Stimulated activated CD8-positive, alpha-beta memory T cell treated with anti-CD3 and anti-CD28 coated beads, Interleukin-12 subunit alpha, Interleukin-12 subunit beta, amount 100 ng/mL, for 24 hours (primary cell): ENCODE results near the gene MFSD1.
"Not testable (repeated sequence)": the region's sequence is repeated elsewhere in the genome, so short reads cannot be mapped to it uniquely, and the experiment has no call there.

Experiments
- DNase-seq: peaks from one replicate; pipeline ENCODE4 v3.0.0-alpha.2; 2020; ENCODE audit errors: extremely low read depth

MFSD1 gene

DNA sequence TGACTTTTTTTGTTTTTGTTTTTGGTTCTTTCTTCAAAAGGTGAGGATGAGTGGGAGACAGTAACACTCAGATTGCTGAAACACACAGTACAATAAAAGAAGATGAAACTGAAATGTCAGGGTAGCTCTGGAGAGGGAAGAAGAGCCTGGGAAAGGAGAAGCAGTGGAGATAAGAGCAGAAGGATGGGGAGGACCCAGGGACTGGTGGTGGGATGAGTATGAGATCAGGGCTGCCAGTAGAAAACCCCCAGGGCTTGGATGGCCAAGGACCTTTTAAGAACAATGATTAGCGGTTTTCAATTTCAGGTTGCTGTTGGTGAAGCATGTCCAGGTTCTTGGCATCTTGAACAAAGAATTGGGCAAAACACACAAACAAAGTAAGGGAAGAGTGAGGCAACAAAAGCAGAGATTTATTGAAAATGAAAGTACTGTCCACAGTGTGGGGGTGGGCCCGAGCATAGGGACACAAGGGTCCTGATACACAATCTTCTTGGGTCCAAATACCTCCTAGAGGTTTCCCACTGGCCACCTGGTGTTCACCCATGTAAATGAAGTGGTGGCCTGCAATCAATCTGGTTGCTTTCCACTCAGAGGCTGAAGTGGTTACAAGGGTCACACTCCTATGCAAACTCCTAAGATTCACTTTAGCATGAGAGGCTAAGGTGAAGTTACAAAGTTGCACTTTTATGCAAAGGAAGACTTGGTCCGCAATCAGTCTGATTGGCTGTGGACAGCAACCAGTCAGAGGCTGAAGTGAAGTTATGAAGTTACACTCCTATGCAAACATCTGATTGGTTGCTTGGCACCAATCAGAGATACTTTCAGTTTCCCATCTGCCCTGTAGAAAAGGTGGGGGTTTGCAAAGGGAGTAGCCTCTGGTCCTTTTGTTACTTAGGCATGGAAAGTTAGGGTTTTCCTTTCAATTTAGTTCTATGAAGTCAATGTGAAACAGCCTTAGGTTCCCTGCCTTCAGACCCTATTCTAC lies 26.1 kb upstream of the MFSD1 start:
- DNase-seq = no peak

- no peak for DNase-seq
Observed at GRCh38 chr3:158776531-158776930, 25.3 kb upstream of the MFSD1 start.

DNA sequence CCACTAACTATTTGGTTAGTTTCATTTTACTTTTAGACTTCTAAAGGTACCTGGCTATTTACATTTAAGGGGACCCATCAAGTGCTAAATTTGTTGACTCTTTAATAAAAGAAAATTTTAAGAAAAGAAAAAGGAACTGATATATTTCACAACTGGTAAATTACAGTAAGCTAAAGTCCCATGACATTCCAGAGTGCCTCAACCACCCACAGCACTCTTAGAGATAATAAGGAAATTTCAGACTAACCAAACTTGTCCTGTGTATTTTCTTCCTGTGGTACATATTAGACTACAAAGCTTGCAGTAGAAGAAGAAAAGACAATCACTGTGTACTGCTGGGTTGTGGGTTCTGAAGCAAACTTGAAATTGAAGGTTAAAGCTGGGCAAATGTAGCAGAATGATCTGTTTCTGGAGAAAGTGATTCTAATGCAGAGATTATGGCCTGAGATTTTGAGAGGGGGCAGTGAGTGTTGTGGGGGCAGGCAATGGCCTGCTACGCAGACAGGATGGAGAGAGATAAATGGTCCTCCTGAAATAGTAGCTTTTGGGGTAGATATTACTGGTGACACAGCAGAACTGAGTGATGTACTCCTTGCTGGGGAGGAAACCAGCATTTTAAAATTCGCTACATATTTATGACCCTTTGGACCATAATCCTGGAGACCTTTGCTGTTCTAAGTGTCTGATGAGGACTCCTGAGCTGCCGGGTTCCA lies 24.5 kb upstream of the MFSD1 start:
- DNase-seq = no peak

GRCh38 chr3:158780766-158781165 lies 21.1 kb upstream of the MFSD1 start:
- no peak for DNase-seq

DNA sequence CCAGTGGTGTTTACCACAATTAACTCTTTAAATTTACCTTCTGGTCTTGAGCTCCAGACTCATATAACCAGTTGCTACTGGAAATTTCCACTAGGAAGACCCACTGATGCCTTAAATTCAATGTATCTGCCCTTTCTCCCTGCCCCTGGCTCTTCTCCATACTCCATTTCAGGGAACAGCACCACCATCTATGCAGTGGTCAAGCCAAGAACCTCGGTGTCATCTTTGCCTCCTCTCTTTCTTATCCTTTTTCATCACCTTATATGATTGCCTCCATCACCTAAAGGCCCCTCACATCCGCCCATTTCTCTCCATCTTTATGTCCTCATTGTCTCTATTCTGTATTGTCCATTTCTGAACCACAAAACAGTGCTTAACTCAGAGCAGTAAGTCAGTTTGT lies 20.7 kb upstream of the MFSD1 start:
- DNase-seq = no peak

DNA sequence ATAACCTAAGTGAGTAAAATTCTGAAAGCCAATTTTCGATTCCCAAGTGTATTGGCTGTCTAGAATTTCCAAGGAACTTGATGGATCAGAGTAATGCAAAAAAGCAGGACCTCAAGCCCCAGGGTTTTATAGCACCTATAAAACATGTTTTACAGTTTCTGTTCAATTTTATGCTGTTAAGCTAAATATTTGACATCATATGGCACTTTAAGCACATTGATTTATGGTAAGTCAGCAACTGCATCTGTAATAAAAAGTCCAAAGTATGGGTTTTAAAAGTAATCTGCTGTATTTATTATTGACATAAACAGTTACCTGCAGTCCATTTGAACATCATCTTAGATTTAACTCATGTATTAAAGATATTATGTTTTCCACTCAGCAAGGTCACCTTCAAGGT lies 20.0 kb upstream of the MFSD1 start:
- DNase-seq = no peak

GRCh38 chr3:158782283-158782989 lies 19.4 kb upstream of the MFSD1 start:
- no peak for DNase-seq

GRCh38 chr3:158783051-158783450 lies 18.8 kb upstream of the MFSD1 start:
- DNase-seq = no peak

DNA sequence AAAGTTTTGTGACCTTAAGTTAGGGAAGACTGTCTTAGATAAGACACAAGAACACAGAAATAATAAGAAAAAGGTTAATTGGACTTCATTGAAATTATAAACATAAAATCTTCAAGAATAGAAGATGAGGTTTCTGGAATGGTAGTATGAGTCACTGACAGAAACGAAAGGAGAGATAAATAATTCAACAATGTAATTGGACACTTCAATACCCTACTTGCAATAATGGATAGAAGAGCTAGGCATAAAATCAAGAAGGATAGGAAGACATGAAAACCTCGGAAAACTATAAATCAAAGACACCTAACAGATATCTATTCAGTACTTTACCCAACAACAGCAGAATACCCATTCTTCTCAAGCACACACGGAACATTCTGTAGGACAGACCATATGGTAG lies 15.9 kb upstream of the MFSD1 start:
- DNase-seq = no peak

GRCh38 chr3:158788446-158788845 lies 13.4 kb upstream of the MFSD1 start:
- no peak for DNase-seq

- no peak for DNase-seq
Observed at GRCh38 chr3:158789592-158789991, 12.3 kb upstream of the MFSD1 start.

DNA sequence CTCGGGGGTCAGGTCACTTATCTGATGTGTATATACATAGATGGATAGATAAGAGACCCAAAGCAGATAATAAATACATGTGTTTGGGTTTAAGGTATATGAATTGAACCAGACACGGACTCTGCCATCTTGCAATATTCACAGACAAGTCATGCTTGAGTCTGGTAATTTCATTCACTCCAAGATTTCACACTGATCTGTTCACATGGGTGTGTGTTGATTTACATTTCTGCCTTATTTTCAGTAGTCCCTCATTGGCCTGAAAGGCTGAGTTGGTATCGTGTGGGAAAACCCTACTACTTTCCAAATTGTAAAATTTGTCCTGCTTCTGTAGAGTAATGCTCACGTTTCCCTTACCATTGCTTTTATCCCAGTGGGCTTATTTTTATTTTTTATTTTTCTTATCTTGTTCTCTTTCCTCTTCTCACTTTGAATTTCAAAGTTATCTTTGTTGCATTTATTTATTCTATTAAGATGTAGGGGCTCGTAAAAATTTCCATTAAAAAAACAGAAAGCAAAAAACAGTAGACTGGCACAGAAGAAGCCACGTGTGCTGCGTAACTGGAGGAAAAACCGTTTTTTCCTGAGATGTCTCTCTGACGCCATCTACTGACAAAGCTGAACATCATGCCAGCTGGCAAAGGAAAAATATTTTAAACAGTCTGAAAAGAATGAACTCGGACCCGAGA lies 10.8 kb upstream of the MFSD1 start:
- DNase-seq = no peak

DNA sequence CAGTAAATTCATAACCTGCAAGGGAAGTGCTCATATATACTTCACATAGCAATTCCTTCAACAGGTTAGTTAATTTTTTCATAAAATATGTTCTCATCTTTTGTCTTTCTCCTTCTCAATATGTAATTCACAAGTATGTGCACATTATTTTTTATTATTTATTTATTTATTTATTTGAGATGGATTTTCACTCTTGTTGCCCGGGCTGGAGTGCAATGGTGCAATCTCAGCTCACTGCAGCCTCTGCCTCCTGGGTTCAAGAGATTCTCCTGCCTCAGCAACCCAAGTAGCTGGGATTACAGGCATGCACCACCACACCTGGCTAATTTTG lies 10.3 kb upstream of the MFSD1 start:
- not testable (repeated sequence) for DNase-seq

- DNase-seq = no peak
Observed at GRCh38 chr3:158792709-158793108, 9.1 kb upstream of the MFSD1 start.

- no peak for DNase-seq
Observed at GRCh38 chr3:158794206-158794605, 7.6 kb upstream of the MFSD1 start.

- no peak for DNase-seq
Observed at GRCh38 chr3:158794936-158795518, 6.8 kb upstream of the MFSD1 start.

GRCh38 chr3:158801201-158801600 lies 653 bp upstream of the MFSD1 start:
- DNase-seq = no peak

DNA sequence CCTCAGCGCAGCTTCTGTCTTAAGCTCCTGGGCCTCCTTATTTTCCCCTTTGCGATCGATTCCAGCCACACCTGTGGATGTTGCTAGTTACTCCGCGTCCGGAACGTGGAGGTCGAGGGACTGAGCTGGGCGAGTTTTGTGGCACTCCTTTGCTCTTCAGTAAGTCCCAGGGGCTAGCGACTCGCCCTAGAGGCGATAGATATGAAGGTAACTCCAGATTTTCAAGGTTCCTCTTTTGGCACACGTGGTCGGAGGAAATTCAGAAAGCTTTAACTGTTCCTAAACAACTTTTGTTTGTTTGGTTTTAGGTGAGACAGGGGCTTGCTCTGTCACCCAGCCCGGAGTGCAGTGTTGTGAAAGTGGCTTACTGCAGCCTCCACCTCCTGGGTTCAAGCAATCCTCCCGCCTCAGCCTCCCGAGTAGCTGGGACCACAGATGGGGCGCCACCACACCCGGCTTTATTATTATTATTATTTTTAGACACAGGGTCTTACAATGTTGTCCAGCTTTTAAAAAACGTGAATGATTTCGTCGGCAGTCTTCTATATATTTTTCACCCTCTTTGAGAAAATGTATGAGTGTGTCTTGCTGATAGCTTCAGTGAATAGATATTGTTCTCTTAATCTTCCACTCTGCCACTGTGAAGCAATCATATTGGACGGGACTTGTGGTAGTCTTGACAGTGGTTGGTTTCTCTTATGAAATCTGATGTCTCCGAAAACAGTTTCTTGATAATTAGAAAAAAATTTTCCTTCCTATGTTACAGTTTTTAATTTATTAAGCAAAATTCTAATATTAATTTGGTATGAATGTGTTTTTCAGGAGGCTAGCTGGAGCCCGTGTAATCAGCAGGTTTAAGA lies 785 bp downstream of the MFSD1 start:
- DNase-seq = no peak

GRCh38 chr3:158804441-158804840 lies 2.6 kb downstream of the MFSD1 start:
- DNase-seq = no peak

DNA sequence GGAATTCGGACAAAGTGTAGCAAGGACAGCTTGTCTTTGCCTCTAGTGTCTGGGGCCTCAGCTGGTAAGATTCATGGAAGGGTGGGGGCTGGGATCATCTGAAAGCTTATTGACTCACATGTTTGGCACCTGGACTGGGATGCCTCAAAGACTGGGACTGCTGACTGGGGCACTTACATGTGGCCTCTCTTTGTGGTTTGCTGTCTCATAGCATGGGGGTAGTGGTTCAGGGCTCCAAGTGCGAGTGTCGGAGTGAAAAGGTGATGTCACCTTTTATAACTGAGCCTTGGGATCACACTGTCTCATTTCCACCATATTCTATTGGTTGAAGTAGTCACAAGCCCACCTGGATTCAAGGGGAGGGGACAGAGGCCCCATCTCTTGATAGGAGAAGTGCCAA lies 6.8 kb downstream of the MFSD1 start:
- no peak for DNase-seq

- no peak for DNase-seq
Observed at GRCh38 chr3:158809642-158810041, 7.8 kb downstream of the MFSD1 start.
